GM21515 (cell line): Measurements from ENCODE around the gene RAB8B.

Source experiments
- ATAC-seq: cut with Tn5 transposase; IDR thresholded peaks from one replicate; pipeline ENCODE4 v1.9.1; 2021; ENCODE audit not compliant: unreplicated experiment

The RAB8B gene

GRCh38 chr15:63188926-63189871 lies at the start of gene RAB8B:
Gene RAB8B (plus strand): TSS chr15:63189606. CDS start chr15:63189625, 19 bp downstream.
- peak; percentile 73 for ATAC-seq

- ATAC-seq = no peak
These were observed 48.5 kb upstream of the RAB8B start for GRCh38 chr15:63140936-63141335.

GRCh38 chr15:63145426-63145825 lies 44.0 kb upstream of the RAB8B start:
- ATAC-seq = no peak

- no peak for ATAC-seq
These were observed 42.7 kb upstream of the RAB8B start for GRCh38 chr15:63146684-63147083.

GRCh38 chr15:63151665-63152064 lies 37.7 kb upstream of the RAB8B start:
- ATAC-seq = no peak

GRCh38 chr15:63155486-63155885 lies 33.9 kb upstream of the RAB8B start:
- ATAC-seq = no peak

- no peak for ATAC-seq
These were observed 33.2 kb upstream of the RAB8B start for GRCh38 chr15:63156086-63156710.

- ATAC-seq = no peak
These were observed 32.7 kb upstream of the RAB8B start for GRCh38 chr15:63156755-63157117.

GRCh38 chr15:63157118-63157843 lies 32.1 kb upstream of the RAB8B start, which contains the start of gene RPS27L:
Gene RPS27L (minus strand): TSS chr15:63157477. CDS start chr15:63157405, 72 bp downstream.
- ATAC-seq = peak; percentile 83

GRCh38 chr15:63157891-63158431 lies 31.4 kb upstream of the RAB8B start:
- ATAC-seq = peak; percentile 23

- no peak for ATAC-seq
These were observed 28.8 kb upstream of the RAB8B start for GRCh38 chr15:63160638-63161037.

GRCh38 chr15:63163217-63163616 lies 26.2 kb upstream of the RAB8B start:
- ATAC-seq = no peak

- no peak for ATAC-seq
These were observed 24.1 kb upstream of the RAB8B start for GRCh38 chr15:63165166-63165859.

- ATAC-seq = no peak
These were observed 23.2 kb upstream of the RAB8B start for GRCh38 chr15:63166219-63166618.

- ATAC-seq = no peak
These were observed 19.6 kb upstream of the RAB8B start for GRCh38 chr15:63169788-63170187.

GRCh38 chr15:63172376-63172775 lies 17.0 kb upstream of the RAB8B start:
- ATAC-seq = no peak

- ATAC-seq = no peak
These were observed 16.5 kb upstream of the RAB8B start for GRCh38 chr15:63172851-63173451.

- no peak for ATAC-seq
These were observed 13.1 kb upstream of the RAB8B start for GRCh38 chr15:63176302-63176701.

- ATAC-seq = no peak
These were observed 11.4 kb upstream of the RAB8B start for GRCh38 chr15:63178034-63178433.

GRCh38 chr15:63180746-63181145 lies 8.7 kb upstream of the RAB8B start:
- no peak for ATAC-seq
